ENCODE measurements around the gene SGMS1.

SGMS1 gene

DNA sequence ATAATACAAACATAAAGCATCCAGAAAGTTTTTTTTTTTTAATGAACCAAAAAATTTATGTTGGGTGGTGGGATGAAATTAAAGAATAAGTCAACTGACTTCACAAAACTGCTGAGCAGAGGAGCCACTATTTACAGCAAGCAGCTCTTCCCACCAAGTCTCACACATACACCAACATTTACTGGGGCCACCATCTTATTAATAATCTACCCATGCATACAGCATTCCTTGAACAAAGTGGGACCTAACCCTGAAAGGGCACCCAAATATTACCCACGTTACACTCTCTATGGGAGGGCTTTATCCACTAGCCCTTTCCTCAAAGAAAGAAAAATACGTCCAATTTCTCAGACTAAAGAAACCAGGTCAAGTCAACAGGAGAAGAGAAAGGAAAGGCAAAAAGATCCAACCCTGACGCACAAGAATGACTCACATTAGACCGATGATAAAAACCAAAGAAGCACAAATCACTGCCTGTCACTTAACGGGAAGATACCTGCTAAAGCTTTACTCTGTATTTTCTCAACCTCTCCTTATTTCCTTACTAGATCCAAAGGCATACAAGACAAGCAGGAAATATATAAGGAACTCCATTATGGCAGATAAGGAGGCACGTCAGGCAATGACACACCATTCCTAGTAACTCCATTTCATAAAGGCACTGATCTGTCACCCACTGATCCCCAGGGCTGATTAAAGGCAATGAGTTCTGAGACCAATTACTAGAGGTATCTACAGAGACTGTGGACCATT, 230.6 kb downstream of the SGMS1 start:
- TF ChIP-seq RARB (CRISPR knock-in tag; IDR thresholded peaks at IDR 0.05): no peak
- TF ChIP-seq ZNF8 (CRISPR knock-in tag; IDR thresholded peaks at IDR 0.05): no peak
- no peak for TF ChIP-seq ZNF565 (CRISPR knock-in tag; conservative IDR thresholded peaks at IDR 0.05; ENCODE audit: low read depth)
- TF ChIP-seq ARNTL (CRISPR knock-in tag; IDR thresholded peaks at IDR 0.05; ENCODE audit: borderline replicate concordance, low read depth): no peak
- TF ChIP-seq, protein P1, sequence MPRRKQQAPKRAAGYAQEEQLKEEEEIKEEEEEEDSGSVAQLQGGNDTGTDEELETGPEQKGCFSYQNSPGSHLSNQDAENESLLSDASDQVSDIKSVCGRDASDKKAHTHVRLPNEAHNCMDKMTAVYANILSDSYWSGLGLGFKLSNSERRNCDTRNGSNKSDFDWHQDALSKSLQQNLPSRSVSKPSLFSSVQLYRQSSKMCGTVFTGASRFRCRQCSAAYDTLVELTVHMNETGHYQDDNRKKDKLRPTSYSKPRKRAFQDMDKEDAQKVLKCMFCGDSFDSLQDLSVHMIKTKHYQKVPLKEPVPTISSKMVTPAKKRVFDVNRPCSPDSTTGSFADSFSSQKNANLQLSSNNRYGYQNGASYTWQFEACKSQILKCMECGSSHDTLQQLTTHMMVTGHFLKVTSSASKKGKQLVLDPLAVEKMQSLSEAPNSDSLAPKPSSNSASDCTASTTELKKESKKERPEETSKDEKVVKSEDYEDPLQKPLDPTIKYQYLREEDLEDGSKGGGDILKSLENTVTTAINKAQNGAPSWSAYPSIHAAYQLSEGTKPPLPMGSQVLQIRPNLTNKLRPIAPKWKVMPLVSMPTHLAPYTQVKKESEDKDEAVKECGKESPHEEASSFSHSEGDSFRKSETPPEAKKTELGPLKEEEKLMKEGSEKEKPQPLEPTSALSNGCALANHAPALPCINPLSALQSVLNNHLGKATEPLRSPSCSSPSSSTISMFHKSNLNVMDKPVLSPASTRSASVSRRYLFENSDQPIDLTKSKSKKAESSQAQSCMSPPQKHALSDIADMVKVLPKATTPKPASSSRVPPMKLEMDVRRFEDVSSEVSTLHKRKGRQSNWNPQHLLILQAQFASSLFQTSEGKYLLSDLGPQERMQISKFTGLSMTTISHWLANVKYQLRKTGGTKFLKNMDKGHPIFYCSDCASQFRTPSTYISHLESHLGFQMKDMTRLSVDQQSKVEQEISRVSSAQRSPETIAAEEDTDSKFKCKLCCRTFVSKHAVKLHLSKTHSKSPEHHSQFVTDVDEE (CRISPR knock-in tag; IDR thresholded peaks at IDR 0.05): no peak
- no peak for TF ChIP-seq ZFP30 (CRISPR knock-in tag; IDR thresholded peaks at IDR 0.05)
- TF ChIP-seq TOX (CRISPR knock-in tag; IDR thresholded peaks at IDR 0.05; ENCODE audit: borderline replicate concordance): peak; percentile 87; the same call in 1 of the 2 replicates
- TF ChIP-seq, protein P2, sequence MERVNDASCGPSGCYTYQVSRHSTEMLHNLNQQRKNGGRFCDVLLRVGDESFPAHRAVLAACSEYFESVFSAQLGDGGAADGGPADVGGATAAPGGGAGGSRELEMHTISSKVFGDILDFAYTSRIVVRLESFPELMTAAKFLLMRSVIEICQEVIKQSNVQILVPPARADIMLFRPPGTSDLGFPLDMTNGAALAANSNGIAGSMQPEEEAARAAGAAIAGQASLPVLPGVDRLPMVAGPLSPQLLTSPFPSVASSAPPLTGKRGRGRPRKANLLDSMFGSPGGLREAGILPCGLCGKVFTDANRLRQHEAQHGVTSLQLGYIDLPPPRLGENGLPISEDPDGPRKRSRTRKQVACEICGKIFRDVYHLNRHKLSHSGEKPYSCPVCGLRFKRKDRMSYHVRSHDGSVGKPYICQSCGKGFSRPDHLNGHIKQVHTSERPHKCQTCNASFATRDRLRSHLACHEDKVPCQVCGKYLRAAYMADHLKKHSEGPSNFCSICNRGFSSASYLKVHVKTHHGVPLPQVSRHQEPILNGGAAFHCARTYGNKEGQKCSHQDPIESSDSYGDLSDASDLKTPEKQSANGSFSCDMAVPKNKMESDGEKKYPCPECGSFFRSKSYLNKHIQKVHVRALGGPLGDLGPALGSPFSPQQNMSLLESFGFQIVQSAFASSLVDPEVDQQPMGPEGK (CRISPR knock-in tag; IDR thresholded peaks at IDR 0.05; ENCODE audit: borderline replicate concordance): no peak
- TF ChIP-seq CSDC2 (CRISPR knock-in tag; IDR thresholded peaks at IDR 0.05): 0 out of 2 replicates have a peak, but pooled peaks have one; percentile 22
- TF ChIP-seq SNAI2 (CRISPR knock-in tag; IDR thresholded peaks at IDR 0.05): no peak
- peak; percentile 71 for TF ChIP-seq ISL1 (CRISPR knock-in tag; IDR thresholded peaks at IDR 0.05)
- TF ChIP-seq ZFP3 (CRISPR knock-in tag; IDR thresholded peaks at IDR 0.05): 0 out of 2 replicates have a peak, but pooled peaks have one; percentile 17

DNA sequence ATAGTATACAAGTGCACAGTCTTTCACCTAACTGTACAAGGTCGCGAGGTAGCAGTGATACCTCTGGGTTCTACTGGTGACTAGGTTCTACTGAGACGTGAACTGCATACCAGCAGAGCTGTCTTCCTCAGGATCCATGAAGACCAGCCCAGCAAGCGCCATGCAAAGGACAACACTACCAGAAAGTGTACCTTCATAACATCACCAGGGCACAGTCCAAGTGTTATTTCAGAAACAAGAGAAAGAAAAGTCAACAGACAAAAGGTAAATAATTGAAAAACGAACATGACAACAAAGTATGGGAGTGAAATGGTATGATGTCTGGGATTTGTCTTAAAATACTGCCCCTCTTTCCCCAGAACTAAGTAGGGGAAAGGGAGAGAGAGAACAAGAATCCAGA, 231.3 kb downstream of the SGMS1 start:
- TF ChIP-seq PPARA (CRISPR knock-in tag; IDR thresholded peaks at IDR 0.05; ENCODE audit: borderline replicate concordance) (no peak), ZNF8 (CRISPR knock-in tag; IDR thresholded peaks at IDR 0.05) (no peak)
- no peak for ATAC-seq

More for the DNA sequence above, 230.6 kb downstream of the SGMS1 start:
- ATAC-seq: peak; percentile 79

DNA sequence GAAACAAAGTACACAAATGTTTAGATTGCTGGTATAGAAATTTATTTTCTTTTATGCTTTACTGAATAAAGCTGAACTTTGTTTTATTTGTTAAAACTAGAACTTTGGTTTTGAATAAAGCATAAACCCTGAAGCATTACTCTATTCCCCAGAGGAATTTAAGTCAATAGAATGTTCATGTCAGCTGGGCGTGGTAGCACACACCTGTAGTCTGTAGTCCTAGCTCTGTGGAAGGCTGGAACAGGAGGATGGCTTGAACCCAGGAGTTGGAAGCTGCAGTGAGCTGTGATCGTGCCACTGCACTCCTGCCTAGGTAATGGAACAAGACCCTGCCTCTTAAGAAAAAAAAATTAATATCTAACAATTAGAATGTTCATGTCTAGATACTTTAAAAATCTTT, 233.5 kb downstream of the SGMS1 start:
- no peak for ATAC-seq
- TF ChIP-seq RARB (CRISPR knock-in tag; IDR thresholded peaks at IDR 0.05) (no peak), BACH2 (CRISPR knock-in tag; IDR thresholded peaks at IDR 0.05; ENCODE audit: borderline replicate concordance) (no peak), OSR1 (CRISPR knock-in tag; IDR thresholded peaks at IDR 0.05) (no peak), ZNF565 (CRISPR knock-in tag; conservative IDR thresholded peaks at IDR 0.05; ENCODE audit: low read depth) (no peak), CSDC2 (CRISPR knock-in tag; IDR thresholded peaks at IDR 0.05) (no peak), ARNTL (CRISPR knock-in tag; IDR thresholded peaks at IDR 0.05; ENCODE audit: borderline replicate concordance, low read depth) (no peak)

DNA sequence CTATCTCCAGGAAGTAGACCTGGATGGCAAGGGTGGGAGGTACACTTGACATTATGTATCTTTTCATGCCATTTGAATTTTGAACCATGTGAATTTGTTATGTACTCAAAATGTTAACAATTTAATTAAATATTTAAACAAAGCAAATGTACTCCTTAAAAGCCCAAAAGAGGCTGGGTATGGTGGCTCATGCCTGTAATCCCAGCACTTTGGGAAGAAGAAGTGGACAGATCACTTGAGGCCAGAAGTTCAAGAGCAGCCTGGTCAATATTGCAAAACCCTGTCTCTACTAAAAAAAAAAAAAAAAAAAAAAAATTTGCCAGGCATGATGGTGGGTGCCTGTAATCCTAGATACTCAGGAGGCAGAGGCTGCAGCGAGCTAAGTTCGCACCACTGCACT, 235.6 kb downstream of the SGMS1 start:
- no peak for ATAC-seq
- no peak for TF ChIP-seq BACH2 (CRISPR knock-in tag; IDR thresholded peaks at IDR 0.05; ENCODE audit: borderline replicate concordance)
- no peak for TF ChIP-seq PPARA (CRISPR knock-in tag; IDR thresholded peaks at IDR 0.05; ENCODE audit: borderline replicate concordance)

DNA sequence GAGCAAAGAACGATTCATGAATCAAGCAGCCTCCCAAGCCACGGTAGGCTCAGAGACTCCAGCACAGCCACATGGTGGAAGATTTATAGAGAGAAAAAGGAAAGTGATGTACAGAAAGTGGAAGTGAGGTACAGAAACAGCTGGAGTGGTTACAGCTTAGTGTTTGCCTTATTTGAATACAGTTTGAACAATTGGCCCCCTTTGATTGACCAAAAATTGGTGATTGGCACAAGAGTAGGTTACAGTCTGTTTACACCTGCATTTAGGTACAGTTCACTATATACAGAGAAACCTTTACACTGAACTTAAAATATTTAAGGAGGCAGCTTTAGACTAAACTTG, 236.1 kb downstream of the SGMS1 start:
- ATAC-seq: no peak
- no peak for TF ChIP-seq ISL1 (CRISPR knock-in tag; IDR thresholded peaks at IDR 0.05)
- no peak for TF ChIP-seq GLIS3 (CRISPR knock-in tag; IDR thresholded peaks at IDR 0.05)
- TF ChIP-seq, protein P3, sequence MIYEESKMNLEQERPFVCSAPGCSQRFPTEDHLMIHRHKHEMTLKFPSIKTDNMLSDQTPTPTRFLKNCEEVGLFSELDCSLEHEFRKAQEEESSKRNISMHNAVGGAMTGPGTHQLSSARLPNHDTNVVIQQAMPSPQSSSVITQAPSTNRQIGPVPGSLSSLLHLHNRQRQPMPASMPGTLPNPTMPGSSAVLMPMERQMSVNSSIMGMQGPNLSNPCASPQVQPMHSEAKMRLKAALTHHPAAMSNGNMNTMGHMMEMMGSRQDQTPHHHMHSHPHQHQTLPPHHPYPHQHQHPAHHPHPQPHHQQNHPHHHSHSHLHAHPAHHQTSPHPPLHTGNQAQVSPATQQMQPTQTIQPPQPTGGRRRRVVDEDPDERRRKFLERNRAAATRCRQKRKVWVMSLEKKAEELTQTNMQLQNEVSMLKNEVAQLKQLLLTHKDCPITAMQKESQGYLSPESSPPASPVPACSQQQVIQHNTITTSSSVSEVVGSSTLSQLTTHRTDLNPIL (CRISPR knock-in tag; IDR thresholded peaks at IDR 0.05; ENCODE audit: low read depth): no peak
- TF ChIP-seq ZNF565 (CRISPR knock-in tag; conservative IDR thresholded peaks at IDR 0.05; ENCODE audit: low read depth): no peak
- no peak for TF ChIP-seq BACH2 (CRISPR knock-in tag; IDR thresholded peaks at IDR 0.05; ENCODE audit: borderline replicate concordance)
- no peak for TF ChIP-seq RARB (CRISPR knock-in tag; IDR thresholded peaks at IDR 0.05)
- TF ChIP-seq TOX (CRISPR knock-in tag; IDR thresholded peaks at IDR 0.05; ENCODE audit: borderline replicate concordance): no peak
- TF ChIP-seq, protein P4, sequence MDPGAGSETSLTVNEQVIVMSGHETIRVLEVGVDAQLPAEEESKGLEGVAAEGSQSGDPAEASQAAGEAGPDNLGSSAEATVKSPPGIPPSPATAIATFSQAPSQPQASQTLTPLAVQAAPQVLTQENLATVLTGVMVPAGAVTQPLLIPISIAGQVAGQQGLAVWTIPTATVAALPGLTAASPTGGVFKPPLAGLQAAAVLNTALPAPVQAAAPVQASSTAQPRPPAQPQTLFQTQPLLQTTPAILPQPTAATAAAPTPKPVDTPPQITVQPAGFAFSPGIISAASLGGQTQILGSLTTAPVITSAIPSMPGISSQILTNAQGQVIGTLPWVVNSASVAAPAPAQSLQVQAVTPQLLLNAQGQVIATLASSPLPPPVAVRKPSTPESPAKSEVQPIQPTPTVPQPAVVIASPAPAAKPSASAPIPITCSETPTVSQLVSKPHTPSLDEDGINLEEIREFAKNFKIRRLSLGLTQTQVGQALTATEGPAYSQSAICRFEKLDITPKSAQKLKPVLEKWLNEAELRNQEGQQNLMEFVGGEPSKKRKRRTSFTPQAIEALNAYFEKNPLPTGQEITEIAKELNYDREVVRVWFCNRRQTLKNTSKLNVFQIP (CRISPR knock-in tag; IDR thresholded peaks at IDR 0.05; ENCODE audit: borderline replicate concordance, low read depth): no peak
- no peak for TF ChIP-seq ARNTL (CRISPR knock-in tag; IDR thresholded peaks at IDR 0.05; ENCODE audit: borderline replicate concordance, low read depth)
- TF ChIP-seq ZNF70 (CRISPR knock-in tag; IDR thresholded peaks at IDR 0.05): no peak
- TF ChIP-seq CSDC2 (CRISPR knock-in tag; IDR thresholded peaks at IDR 0.05): no peak
- TF ChIP-seq ZFP3 (CRISPR knock-in tag; IDR thresholded peaks at IDR 0.05): no peak
- TF ChIP-seq, protein P1 (CRISPR knock-in tag; IDR thresholded peaks at IDR 0.05): no peak
- no peak for TF ChIP-seq ESRRG (CRISPR knock-in tag; IDR thresholded peaks at IDR 0.05)

Measured in SK-N-SH treated with all-trans-retinoic acid at 6 μM for 48 hours (cell line).